A549 (cell line): ENCODE measurements around the gene SPSB2. TPM values are rescaled to one million over a fixed set of nuclear protein-coding genes. Genes with fewer than 3 reads are reported as not detected.

Experiments
- ATAC-seq, 2 experiments: fragments of 200-7000 bp in 1 of 2; fragments of >200 bp in 1 of 2; cut with Nextera tagmentation in 1 of 2; cut with Tn5 transposase in 1 of 2; 3 replicates each; pipeline versions ENCODE4 v1.8.0 to v1.9.1; 2018 to 2020; ENCODE audit warnings: mild to moderate bottlenecking in 1 of 2, moderate library complexity in 1 of 2
- CTCF ChIA-PET: fragments of 300-600 bp; sonication (Branson Sonifier 250); formaldehyde crosslinking; extraction: SDS; loops from one replicate; lab custom pipeline; 2021; ENCODE audit warnings: antibody characterized with exemption, inconsistent platforms; lab: Yijun Ruan, JAX
- POLR2A ChIA-PET: fragments of 350-600 bp; formaldehyde crosslinking; extraction: SDS; loops from one replicate; lab custom pipeline; 2021; ENCODE audit warnings: antibody characterized with exemption, inconsistent platforms; lab: Yijun Ruan, JAX
- DNase-seq, 2 experiments: peaks; one replicate each; pipeline versions ENCODE4 v3.0.0 to v3.0.0-alpha.2; 2011 to 2016; ENCODE audit warnings: low read depth in 1 of 2, low spot score in 1 of 2
- FAIRE-seq: peaks from 2 replicates; lab custom pipeline; 2011; peaks lifted over from hg19 to GRCh38; lab: Jason Lieb, UNC
- H3K27ac ChIP-seq, 2 experiments: fragments of >200 bp; sonication (Bioruptor Twin); formaldehyde crosslinking; 3 replicates each; pipeline ENCODE4 v1.5.1; 2016 to 2017
- H3K4me1 ChIP-seq: fragments of >200 bp; sonication (Bioruptor Twin); formaldehyde crosslinking; 3 replicates; pipeline ENCODE4 v1.6.1; 2016
- H3K4me2 ChIP-seq: fragments of >200 bp; sonication (Bioruptor Twin); formaldehyde crosslinking; 3 replicates; pipeline ENCODE4 v1.6.1; 2016
- H3K4me3 ChIP-seq: fragments of >200 bp; sonication (Bioruptor Twin); formaldehyde crosslinking; 3 replicates; pipeline ENCODE4 v1.5.1; 2016
- H3K9me3 ChIP-seq: fragments of >200 bp; sonication (Bioruptor Twin); formaldehyde crosslinking; 3 replicates; pipeline ENCODE4 v1.6.1; 2016
- CEBPB ChIP-seq, 2 experiments: fragments of >200 bp in 1 of 2; sonication (Bioruptor Twin) in 1 of 2; formaldehyde crosslinking in 1 of 2; IDR thresholded peaks; 2 replicates each; pipeline ENCODE4 v1.6.1; 2012 to 2016
- ESRRA ChIP-seq: fragments of 150-350 bp; IDR thresholded peaks from 2 replicates; pipeline ENCODE4 v1.6.1; 2014; ENCODE audit warnings: mild to moderate bottlenecking, low read length, borderline replicate concordance
- FOSB ChIP-seq: fragments of 250-450 bp; sonication (Bioruptor Pico); IDR thresholded peaks from 2 replicates; pipeline ENCODE4 v1.5.0; 2020; ENCODE audit warnings: mild to moderate bottlenecking, moderate library complexity
- HDAC2 ChIP-seq: fragments of 200-600 bp; sonication (generic); IDR thresholded peaks from 2 replicates; pipeline ENCODE4 v1.6.1; 2016
- JUN ChIP-seq, 2 experiments: fragments of >200 bp; sonication (Bioruptor Twin); formaldehyde crosslinking; IDR thresholded peaks; 2 replicates in 1 of 2; 3 replicates in 1 of 2; pipeline ENCODE4 v1.6.1; 2016 to 2017
- KDM1A ChIP-seq: fragments of 200-600 bp; sonication (generic); IDR thresholded peaks from 2 replicates; pipeline ENCODE4 v1.6.1; 2016; ENCODE audit warnings: low read depth, mild to moderate bottlenecking
- MAFK ChIP-seq: fragments of 450-650 bp; IDR thresholded peaks from 2 replicates; pipeline ENCODE4 v1.6.1; 2014; ENCODE audit not compliant: partially characterized antibody
- MYC ChIP-seq: IDR thresholded peaks from 2 replicates; pipeline ENCODE4 v1.6.1; 2012; ENCODE audit warnings: mild to moderate bottlenecking, inconsistent platforms, low read length, improper control_type of control experiment, borderline replicate concordance
- NPAS2 ChIP-seq: fragments of 250-450 bp; sonication (Bioruptor Pico); IDR thresholded peaks from 2 replicates; pipeline ENCODE4 v1.8.0; 2022; ENCODE audit warnings: mild to moderate bottlenecking, moderate library complexity, borderline replicate concordance
- POLR2A ChIP-seq: IDR thresholded peaks from 2 replicates; pipeline ENCODE4 v1.6.1; 2012; ENCODE audit warnings: mild to moderate bottlenecking, low read length
- RARB ChIP-seq: fragments of 250-450 bp; sonication (Bioruptor Pico); IDR thresholded peaks from 2 replicates; pipeline ENCODE4 v1.8.0; 2021; ENCODE audit warnings: mild to moderate bottlenecking, moderate library complexity
- ZNF302 ChIP-seq: fragments of 250-450 bp; sonication (Bioruptor Pico); IDR thresholded peaks from 2 replicates; pipeline ENCODE4 v1.9.0; 2021; ENCODE audit warnings: inconsistent platforms, mild to moderate bottlenecking, moderate library complexity
- WGBS: methylation state at CpG from one replicate; pipeline ENCODE4 v1.1.6; 2017; ENCODE audit errors: missing lambda C conversion rate; 5-methylcytosine and 5-hydroxymethylcytosine counted together
- polyA plus RNA-seq, 4 experiments: library from polyadenylated mRNA; depleted of rRNA in 3 of 4; stranded (reverse); fragments of >200 nt; fragmentation: RNase III in 1 of 4; extraction: RNeasy Plus Mini Kit Qiagen cat#74134 plus additional on column Dnase treatment in 1 of 4; gene quantifications; 2 replicates in 3 of 4; 3 replicates in 1 of 4; pipeline ENCODE4 v1.2.3, GENCODE V29; 2011 to 2017
- TF ChIP-seq, protein P1 (sequence below): fragments of >200 bp; sonication (Bioruptor Twin); formaldehyde crosslinking; IDR thresholded peaks from 3 replicates; pipeline ENCODE4 v1.6.1; 2016
- TF ChIP-seq, protein P2 (sequence below): IDR thresholded peaks from 2 replicates; pipeline ENCODE4 v1.6.1; 2012
- TF ChIP-seq, protein P3 (sequence below): fragments of 450-650 bp; IDR thresholded peaks from 2 replicates; pipeline ENCODE4 v1.6.1; 2014; ENCODE audit warnings: antibody characterized with exemption
- TF ChIP-seq, protein P4 (sequence below): fragments of >200 bp; sonication (Bioruptor Twin); formaldehyde crosslinking; IDR thresholded peaks from 3 replicates; pipeline ENCODE4 v1.5.1; 2016
- TF ChIP-seq, protein P5 (sequence below): IDR thresholded peaks from 2 replicates; pipeline ENCODE4 v1.6.1; 2012; ENCODE audit warnings: low read depth, borderline replicate concordance

The SPSB2 gene
- polyA plus RNA-seq, 2 of the 4 experiments (the other 2 are of a cell fraction): 16.8 to 21.8 TPM

DNA sequence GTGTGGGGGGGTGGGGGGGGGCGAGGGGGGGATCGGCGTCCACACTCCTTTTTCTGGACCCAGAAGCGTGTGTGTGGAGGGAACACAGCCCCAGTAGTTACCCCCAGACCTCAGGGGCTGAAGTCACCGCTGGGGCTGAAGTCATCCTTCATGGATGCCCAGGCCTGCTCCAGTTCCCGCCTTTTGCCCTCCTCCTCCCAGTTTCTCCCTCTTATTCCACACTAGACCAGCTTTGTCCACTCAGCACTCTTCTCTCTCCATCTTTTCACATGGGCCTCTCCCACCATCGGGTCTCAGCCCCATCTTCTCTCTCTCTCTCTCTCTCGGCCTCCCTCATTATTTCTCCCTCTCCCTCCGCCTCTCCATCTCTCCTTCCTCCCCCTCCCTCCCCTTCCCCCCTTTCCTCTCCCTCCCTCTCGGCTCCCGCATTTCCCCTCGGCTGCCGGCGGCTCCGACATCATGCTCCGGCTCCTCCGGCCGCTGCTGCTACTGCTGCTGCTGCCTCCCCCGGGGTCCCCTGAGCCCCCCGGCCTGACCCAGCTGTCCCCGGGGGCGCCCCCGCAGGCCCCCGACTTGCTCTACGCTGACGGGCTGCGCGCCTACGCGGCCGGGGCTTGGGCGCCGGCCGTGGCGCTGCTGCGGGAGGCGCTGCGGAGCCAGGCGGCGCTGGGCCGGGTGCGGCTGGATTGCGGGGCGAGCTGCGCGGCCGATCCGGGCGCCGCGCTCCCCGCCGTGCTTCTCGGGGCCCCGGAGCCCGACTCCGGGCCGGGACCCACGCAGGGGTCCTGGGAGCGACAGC is 44.9 kb downstream of the SPSB2 start, which contains the start of gene P3H3:
Gene P3H3 (plus strand): TSS at position 426 of the 799 bp plus-strand sequence. CDS start 34 bp downstream, at position 460.
- ATAC-seq: peak; percentile 20 to 28; a peak in 5 of 6 replicates
- CTCF ChIA-PET: interaction anchor here (0.9 to 29.8 kb wide), 17 partner anchors 10 to 164 kb away, joined by 3 to 306 read pairs (median 4); partner anchors contain the start of genes CD4, COPS7A, GNB3 and MLF2

DNA sequence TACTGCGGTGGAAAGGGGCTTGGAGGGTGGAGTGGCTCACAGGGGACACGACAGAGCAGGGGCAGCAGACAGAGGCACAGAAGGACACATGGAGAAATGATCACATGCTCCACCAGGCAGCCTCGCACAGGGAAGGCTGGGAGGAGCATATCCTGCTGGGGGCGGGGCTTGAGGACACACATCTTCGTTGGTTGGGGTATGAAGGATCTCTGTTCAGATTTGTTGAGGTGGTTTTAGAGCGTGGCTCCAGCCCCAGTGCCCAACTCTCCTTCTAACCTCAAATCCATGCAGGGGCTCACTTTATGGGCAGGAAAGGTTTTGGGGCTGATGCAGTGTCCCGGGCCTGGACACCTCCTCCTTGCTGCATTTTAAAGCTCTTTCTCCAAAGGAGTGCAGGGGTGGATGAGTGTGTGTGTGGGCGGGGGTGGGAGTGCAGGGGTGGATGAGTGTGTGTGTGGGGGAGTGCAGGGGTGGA is 45.6 kb downstream of the SPSB2 start:
- Histone ChIP-seq H3K4me3 (no peak overlapping the region), H3K9me3 (no peaks in the 10 kb centered on the region), H3K4me2 (peak overlapping the region; percentile 72), H3K4me1 (peaks cover 19% of the 10 kb centered on the region), H3K27ac (peak overlapping the region; percentile 87 to 96)
- DNase-seq (peak; percentile 84 to 96), FAIRE-seq (peak; percentile 70), ATAC-seq (peak; percentile 36 to 67; a peak in 5 of 6 replicates)
- CTCF ChIA-PET: interaction anchor here (1.0 to 29.8 kb wide), 11 partner anchors 15 to 264 kb away, joined by 3 to 306 read pairs (median 38); partner anchors contain the start of genes CD4, GNB3 and MLF2
- POLR2A ChIA-PET: interaction anchor here (0.6 to 2.6 kb wide), 4 partner anchors 24 to 104 kb away, joined by 3 to 20 read pairs (median 4); partner anchors contain the start of genes CDCA3, COPS7A, MLF2 and USP5
- 9% methylated on average over 7 of the region's 8 CpGs for WGBS
- no peak for TF ChIP-seq HDAC2
- TF ChIP-seq FOSB (CRISPR knock-in tag): no peak
- TF ChIP-seq, protein P1, sequence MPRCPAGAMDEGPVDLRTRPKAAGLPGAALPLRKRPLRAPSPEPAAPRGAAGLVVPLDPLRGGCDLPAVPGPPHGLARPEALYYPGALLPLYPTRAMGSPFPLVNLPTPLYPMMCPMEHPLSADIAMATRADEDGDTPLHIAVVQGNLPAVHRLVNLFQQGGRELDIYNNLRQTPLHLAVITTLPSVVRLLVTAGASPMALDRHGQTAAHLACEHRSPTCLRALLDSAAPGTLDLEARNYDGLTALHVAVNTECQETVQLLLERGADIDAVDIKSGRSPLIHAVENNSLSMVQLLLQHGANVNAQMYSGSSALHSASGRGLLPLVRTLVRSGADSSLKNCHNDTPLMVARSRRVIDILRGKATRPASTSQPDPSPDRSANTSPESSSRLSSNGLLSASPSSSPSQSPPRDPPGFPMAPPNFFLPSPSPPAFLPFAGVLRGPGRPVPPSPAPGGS: no peak
- no peak for TF ChIP-seq RARB
- TF ChIP-seq POLR2A: peak; percentile 39
- TF ChIP-seq MYC: 0 out of 2 replicates have a peak, but pooled peaks have one; percentile 9
- TF ChIP-seq NPAS2 (CRISPR knock-in tag): no peak
- TF ChIP-seq, protein P2, sequence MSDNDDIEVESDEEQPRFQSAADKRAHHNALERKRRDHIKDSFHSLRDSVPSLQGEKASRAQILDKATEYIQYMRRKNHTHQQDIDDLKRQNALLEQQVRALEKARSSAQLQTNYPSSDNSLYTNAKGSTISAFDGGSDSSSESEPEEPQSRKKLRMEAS: peak; percentile 72
- TF ChIP-seq, protein P3, sequence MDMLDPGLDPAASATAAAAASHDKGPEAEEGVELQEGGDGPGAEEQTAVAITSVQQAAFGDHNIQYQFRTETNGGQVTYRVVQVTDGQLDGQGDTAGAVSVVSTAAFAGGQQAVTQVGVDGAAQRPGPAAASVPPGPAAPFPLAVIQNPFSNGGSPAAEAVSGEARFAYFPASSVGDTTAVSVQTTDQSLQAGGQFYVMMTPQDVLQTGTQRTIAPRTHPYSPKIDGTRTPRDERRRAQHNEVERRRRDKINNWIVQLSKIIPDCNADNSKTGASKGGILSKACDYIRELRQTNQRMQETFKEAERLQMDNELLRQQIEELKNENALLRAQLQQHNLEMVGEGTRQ: peak; percentile 82

More for the DNA sequence above, 44.9 kb downstream of the SPSB2 start, which contains the start of gene P3H3:
- Histone ChIP-seq H3K4me2 (peak within 1 kb of the TSS; percentile 72), H3K4me1 (peaks cover 19% of the 10 kb centered on the region), H3K9me3 (no peaks in the 10 kb centered on the region)
- DNase-seq (peak; percentile 60 to 65), FAIRE-seq (no peak)
- 15% methylated on average over 9 of the region's 60 CpGs for WGBS
- POLR2A ChIA-PET: interaction anchor here (0.7 to 2.6 kb wide), 4 partner anchors 23 to 104 kb away, joined by 3 to 20 read pairs (median 4); partner anchors contain the start of genes CDCA3, COPS7A, MLF2 and USP5
- TF ChIP-seq, protein P2: peak; percentile 60; the same call in 1 of the 2 replicates
- TF ChIP-seq ZNF302: no peak
- TF ChIP-seq CEBPB (IDR thresholded peaks at IDR 0.05): no peak
- peak; percentile 84 for TF ChIP-seq MAFK
- peak in 1 of 2 experiments; percentile 19; a peak in 2 of 5 replicates for TF ChIP-seq JUN (IDR thresholded peaks at IDR 0.05)
- TF ChIP-seq, protein P4, sequence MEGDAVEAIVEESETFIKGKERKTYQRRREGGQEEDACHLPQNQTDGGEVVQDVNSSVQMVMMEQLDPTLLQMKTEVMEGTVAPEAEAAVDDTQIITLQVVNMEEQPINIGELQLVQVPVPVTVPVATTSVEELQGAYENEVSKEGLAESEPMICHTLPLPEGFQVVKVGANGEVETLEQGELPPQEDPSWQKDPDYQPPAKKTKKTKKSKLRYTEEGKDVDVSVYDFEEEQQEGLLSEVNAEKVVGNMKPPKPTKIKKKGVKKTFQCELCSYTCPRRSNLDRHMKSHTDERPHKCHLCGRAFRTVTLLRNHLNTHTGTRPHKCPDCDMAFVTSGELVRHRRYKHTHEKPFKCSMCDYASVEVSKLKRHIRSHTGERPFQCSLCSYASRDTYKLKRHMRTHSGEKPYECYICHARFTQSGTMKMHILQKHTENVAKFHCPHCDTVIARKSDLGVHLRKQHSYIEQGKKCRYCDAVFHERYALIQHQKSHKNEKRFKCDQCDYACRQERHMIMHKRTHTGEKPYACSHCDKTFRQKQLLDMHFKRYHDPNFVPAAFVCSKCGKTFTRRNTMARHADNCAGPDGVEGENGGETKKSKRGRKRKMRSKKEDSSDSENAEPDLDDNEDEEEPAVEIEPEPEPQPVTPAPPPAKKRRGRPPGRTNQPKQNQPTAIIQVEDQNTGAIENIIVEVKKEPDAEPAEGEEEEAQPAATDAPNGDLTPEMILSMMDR: peak; percentile 37; the same call in 2 of the 3 replicates
- TF ChIP-seq ESRRA: no peak
- no peak for TF ChIP-seq KDM1A
- TF ChIP-seq, protein P5, sequence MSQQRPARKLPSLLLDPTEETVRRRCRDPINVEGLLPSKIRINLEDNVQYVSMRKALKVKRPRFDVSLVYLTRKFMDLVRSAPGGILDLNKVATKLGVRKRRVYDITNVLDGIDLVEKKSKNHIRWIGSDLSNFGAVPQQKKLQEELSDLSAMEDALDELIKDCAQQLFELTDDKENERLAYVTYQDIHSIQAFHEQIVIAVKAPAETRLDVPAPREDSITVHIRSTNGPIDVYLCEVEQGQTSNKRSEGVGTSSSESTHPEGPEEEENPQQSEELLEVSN: peak; percentile 69
- TF ChIP-seq, all 56 proteins: peak for 5
- Histone ChIP-seq H3K4me3 (peak within 1 kb of the TSS; percentile 87), H3K27ac (peak within 1 kb of the TSS; percentile 87 to 96)
